GM10847 (cell line): ENCODE data around the gene PNLIPRP1.

ENCODE experiments used
- POLR2A ChIP-seq: IDR thresholded peaks from 2 replicates; pipeline ENCODE4 v1.6.1; 2011; ENCODE audit not compliant: insufficient read length; ENCODE audit errors: extremely low read depth

PNLIPRP1 gene

GRCh38 chr10:116613471-116613870, 22.7 kb downstream of the PNLIPRP1 start:
- no peak for TF ChIP-seq POLR2A

- TF ChIP-seq POLR2A: no peak
Observed at GRCh38 chr10:116614796-116615195, 24.0 kb downstream of the PNLIPRP1 start.

- TF ChIP-seq POLR2A: no peak
Observed at GRCh38 chr10:116615199-116615776, 24.5 kb downstream of the PNLIPRP1 start.

GRCh38 chr10:116620423-116621400, 30.0 kb downstream of the PNLIPRP1 start, which contains the start of gene PNLIPRP2:
PNLIPRP2 (plus strand) TSS chr10:116620953.
- TF ChIP-seq POLR2A: no peak

- no peak for TF ChIP-seq POLR2A
Observed at GRCh38 chr10:116621476-116621875, 30.7 kb downstream of the PNLIPRP1 start.

GRCh38 chr10:116621934-116622655, 31.3 kb downstream of the PNLIPRP1 start:
- TF ChIP-seq POLR2A: no peak

- TF ChIP-seq POLR2A: no peak
Observed at GRCh38 chr10:116625845-116626244, 35.1 kb downstream of the PNLIPRP1 start.

GRCh38 chr10:116626815-116627214, 36.1 kb downstream of the PNLIPRP1 start:
- no peak for TF ChIP-seq POLR2A

GRCh38 chr10:116627386-116627933, 36.7 kb downstream of the PNLIPRP1 start:
- no peak for TF ChIP-seq POLR2A

GRCh38 chr10:116629340-116629739, 38.6 kb downstream of the PNLIPRP1 start:
- no peak for TF ChIP-seq POLR2A

- TF ChIP-seq POLR2A: no peak
Observed at GRCh38 chr10:116630020-116630419, 39.3 kb downstream of the PNLIPRP1 start.

GRCh38 chr10:116631871-116632295, 41.1 kb downstream of the PNLIPRP1 start:
- TF ChIP-seq POLR2A: no peak

- TF ChIP-seq POLR2A: no peak
Observed at GRCh38 chr10:116632596-116633215, 41.9 kb downstream of the PNLIPRP1 start.

- TF ChIP-seq POLR2A: no peak
Observed at GRCh38 chr10:116633216-116633600, 42.4 kb downstream of the PNLIPRP1 start.
